ENCODE results near the gene PXK.
A peak's percentile ranks its signal among the peaks of the same experiment; 100 is the strongest.

The PXK gene

DNA sequence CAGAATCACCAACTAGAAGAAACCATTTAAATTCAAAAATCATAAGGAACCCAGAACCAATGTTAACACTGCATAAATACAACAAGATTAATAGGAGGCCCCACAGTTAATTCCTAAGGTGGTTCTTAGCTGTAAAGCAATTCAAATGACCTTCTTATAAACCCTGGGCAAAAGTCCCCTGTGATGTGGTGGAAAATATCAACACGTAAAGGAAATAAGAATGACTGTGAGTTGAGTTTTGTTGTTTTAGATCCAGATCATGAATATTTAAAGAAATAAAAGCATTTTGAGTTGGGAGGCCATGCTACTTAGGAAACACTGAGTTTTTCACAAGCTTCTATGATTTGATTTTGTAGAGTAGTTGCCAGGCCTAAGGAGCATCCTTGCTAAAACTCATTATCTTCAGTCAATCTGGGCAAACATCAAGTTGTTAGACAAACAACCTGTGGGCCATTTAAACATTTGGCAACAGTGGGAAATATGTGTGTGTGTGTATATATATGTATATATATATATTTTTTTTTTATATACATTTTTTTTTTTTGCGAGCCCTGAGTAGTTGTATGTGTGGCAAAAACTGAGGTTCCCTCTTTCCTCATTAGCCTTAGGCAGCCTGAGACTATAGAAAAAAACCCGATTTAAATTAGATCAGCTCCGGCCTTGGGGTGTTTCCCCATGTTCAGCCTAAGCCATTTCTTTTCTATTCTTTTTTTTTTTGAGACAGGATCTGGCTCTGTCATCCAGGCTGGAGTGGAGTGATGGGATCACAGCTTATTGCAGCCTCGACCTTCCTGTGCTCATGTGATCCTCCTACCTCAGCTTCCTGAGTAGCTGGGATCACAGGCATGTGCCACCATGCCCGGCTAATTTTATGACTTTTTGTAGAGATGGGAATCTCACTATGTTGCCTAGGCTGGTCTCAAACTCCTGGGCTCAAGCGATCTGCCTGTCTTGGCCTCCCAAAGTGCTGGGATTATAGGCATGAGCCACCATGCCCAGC lies 8.0 kb upstream of the PXK start:
- H3K4me1 ChIP-seq (ENCODE audit: control insufficient read depth in 1 of 2, insufficient read depth in 2 of 2, low read length in 2 of 2): peaks cover 0 to 4% of the 10 kb centered on the region in 2 donors
- H3K9me3 ChIP-seq (ENCODE audit: control insufficient read depth in 1 of 2, low read length in 2 of 2): no peaks in the 10 kb centered on the region
- no peak overlapping the region for H3K4me3 ChIP-seq (ENCODE audit: low read depth in 1 of 2, low read length in 2 of 2)
- no peaks in the 10 kb centered on the region for H3K27me3 ChIP-seq (ENCODE audit: low read depth, low read length)
- H3K36me3 ChIP-seq (ENCODE audit: control insufficient read depth in 1 of 2, insufficient read depth in 2 of 2, low read length in 2 of 2): no peaks in the 10 kb centered on the region
- peak overlapping the region; percentile 30 for H3K27ac ChIP-seq (ENCODE audit: low read length)

DNA sequence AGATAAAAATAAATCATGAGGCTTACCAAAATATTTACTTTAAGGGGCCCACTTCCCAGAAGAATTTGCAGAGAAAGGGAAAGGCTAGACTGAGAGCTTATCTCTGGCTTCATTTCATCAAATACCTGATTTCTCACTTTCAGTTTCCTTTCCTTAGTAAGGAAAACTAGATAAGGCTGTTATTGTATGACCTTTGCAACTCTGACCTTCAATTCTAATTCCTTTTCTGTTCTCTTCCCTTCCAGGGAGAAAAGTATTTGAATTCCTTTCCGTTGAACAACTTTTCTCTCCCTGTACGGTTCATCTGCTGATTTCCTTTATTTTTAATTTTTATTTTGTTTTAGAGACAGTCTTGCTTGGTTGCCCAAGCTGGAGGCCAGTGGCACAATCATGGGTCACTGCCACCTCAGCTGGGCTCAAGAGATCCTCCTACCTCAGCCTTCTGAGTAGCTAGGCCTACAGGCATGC lies 7.1 kb upstream of the PXK start:
- no peaks in the 10 kb centered on the region for H3K36me3 ChIP-seq (ENCODE audit: control insufficient read depth in 1 of 2, insufficient read depth in 2 of 2, low read length in 2 of 2)
- H3K4me1 ChIP-seq (ENCODE audit: control insufficient read depth in 1 of 2, insufficient read depth in 2 of 2, low read length in 2 of 2): peaks cover 0 to 4% of the 10 kb centered on the region in 2 donors
- no peaks in the 10 kb centered on the region for H3K27me3 ChIP-seq (ENCODE audit: low read depth, low read length)
- no peak overlapping the region for H3K4me3 ChIP-seq (ENCODE audit: low read depth in 1 of 2, low read length in 2 of 2)
- peak overlapping the region; percentile 30 for H3K27ac ChIP-seq (ENCODE audit: low read length)
- H3K9me3 ChIP-seq (ENCODE audit: control insufficient read depth in 1 of 2, low read length in 2 of 2): no peaks in the 10 kb centered on the region

DNA sequence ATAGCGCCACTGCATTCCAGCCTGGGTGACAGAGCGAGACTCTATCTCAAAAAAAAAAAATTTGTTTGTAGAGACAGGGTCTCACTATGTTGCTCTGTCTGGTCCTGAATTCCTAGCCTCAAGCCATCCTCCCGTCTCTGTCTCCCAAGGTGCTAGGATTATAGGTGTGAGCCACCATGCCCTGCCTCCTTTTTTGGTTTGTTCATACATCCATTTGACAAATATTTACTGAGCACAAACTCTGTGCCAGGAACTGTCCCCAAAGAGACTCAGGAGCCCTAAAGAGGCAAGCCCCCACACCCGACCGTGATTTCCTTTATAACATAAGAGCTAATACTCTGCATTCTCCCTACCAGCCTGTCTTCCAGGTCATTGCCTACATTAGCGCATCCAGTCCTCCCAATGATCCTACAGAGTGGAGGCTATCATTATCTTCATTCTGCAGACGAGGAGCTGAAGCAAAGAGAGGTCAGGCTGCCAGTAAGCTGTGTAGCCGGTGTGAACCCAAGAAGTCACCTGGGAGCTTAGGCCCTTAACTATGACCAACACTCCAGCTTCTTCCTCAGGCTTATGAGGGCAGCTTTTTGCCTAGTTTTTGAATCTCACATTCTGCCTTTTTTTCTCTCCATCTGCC lies 6.3 kb upstream of the PXK start:
- Histone ChIP-seq H3K4me3 (ENCODE audit: low read depth in 1 of 2, low read length in 2 of 2) (no peak overlapping the region), H3K4me1 (ENCODE audit: control insufficient read depth in 1 of 2, insufficient read depth in 2 of 2, low read length in 2 of 2) (peaks cover 0 to 4% of the 10 kb centered on the region in 2 donors), H3K9me3 (ENCODE audit: control insufficient read depth in 1 of 2, low read length in 2 of 2) (no peaks in the 10 kb centered on the region), H3K27me3 (ENCODE audit: low read depth, low read length) (no peaks in the 10 kb centered on the region), H3K36me3 (ENCODE audit: control insufficient read depth in 1 of 2, insufficient read depth in 2 of 2, low read length in 2 of 2) (no peaks in the 10 kb centered on the region), H3K27ac (ENCODE audit: low read length) (no peak overlapping the region)

GRCh38 chr3:58329150-58329921 lies 3.4 kb upstream of the PXK start:
- H3K4me1 ChIP-seq (ENCODE audit: control insufficient read depth in 1 of 2, insufficient read depth in 2 of 2, low read length in 2 of 2): peaks cover 3 to 17% of the 10 kb centered on the region in 2 donors
- no peaks in the 10 kb centered on the region for H3K27me3 ChIP-seq (ENCODE audit: low read depth, low read length)
- no peak overlapping the region for H3K4me3 ChIP-seq (ENCODE audit: low read depth in 1 of 2, low read length in 2 of 2)
- H3K9me3 ChIP-seq (ENCODE audit: control insufficient read depth in 1 of 2, low read length in 2 of 2): no peaks in the 10 kb centered on the region
- no peaks in the 10 kb centered on the region for H3K36me3 ChIP-seq (ENCODE audit: control insufficient read depth in 1 of 2, insufficient read depth in 2 of 2, low read length in 2 of 2)
- no peak overlapping the region for H3K27ac ChIP-seq (ENCODE audit: low read length)

DNA sequence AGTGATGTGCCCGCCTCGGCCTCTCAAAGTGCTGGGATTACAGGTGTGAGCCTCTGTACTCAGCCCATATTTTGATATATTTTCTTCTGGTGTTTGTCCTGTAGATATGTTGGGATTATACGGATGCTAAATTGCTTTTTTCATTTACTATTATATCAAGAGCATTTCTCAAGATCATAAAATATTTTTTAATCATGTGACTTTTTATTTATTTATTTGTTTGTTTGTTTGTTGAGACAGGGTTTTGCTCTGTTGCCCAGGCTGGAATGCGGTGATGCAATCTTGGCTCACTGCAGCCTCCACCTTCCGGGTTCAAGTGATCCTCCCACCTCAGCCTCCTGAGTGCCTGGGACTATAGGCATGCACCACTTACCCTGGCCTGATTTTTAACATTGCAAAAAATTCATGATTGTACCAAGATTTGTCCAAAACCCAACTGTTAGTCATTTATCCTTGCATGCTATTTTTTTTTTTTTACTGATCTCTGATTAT lies 2.7 kb upstream of the PXK start:
- Histone ChIP-seq H3K27ac (ENCODE audit: low read length) (no peak overlapping the region), H3K27me3 (ENCODE audit: low read depth, low read length) (no peaks in the 10 kb centered on the region)

DNA sequence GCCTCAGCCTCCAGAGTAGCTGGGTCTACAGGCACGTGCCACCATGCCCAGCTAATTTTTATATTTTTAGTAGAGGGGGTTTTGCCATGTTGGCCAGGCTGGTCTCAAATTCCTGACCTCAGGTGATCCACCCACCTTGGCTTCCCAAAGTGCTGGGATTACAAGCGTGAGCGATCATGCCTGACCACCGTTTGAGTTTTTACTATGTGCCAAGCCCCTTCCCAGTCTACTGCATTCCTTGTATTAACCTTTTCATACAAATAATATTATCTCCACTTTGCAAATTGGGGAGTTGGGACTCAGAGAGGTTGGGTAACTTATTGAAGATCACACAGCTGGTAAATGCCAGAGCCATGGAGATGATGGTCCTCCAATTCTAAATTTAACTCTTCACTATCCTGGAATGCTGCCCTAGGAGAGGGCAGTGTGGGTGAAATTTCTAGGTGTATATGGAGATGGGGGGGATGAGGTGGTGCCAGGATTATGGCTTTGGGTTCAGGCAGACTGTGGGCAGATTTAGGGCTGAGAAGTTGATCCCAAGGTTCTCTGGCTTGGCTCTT lies 1.0 kb upstream of the PXK start:
- Histone ChIP-seq H3K4me1 (ENCODE audit: control insufficient read depth in 1 of 2, insufficient read depth in 2 of 2, low read length in 2 of 2) (peaks cover 6 to 24% of the 10 kb centered on the region in 2 donors), H3K27ac (ENCODE audit: low read length) (no peak overlapping the region), H3K36me3 (ENCODE audit: control insufficient read depth in 1 of 2, insufficient read depth in 2 of 2, low read length in 2 of 2) (no peaks in the 10 kb centered on the region), H3K4me3 (ENCODE audit: low read depth in 1 of 2, low read length in 2 of 2) (peak overlapping the region; percentile 62 to 86), H3K27me3 (ENCODE audit: low read depth, low read length) (no peaks in the 10 kb centered on the region), H3K9me3 (ENCODE audit: control insufficient read depth in 1 of 2, low read length in 2 of 2) (no peaks in the 10 kb centered on the region)

More for the DNA sequence above, 2.7 kb upstream of the PXK start:
- Histone ChIP-seq H3K4me1 (ENCODE audit: control insufficient read depth in 1 of 2, insufficient read depth in 2 of 2, low read length in 2 of 2) (peaks cover 6 to 24% of the 10 kb centered on the region in 2 donors), H3K4me3 (ENCODE audit: low read depth in 1 of 2, low read length in 2 of 2) (no peak overlapping the region), H3K36me3 (ENCODE audit: control insufficient read depth in 1 of 2, insufficient read depth in 2 of 2, low read length in 2 of 2) (no peaks in the 10 kb centered on the region), H3K9me3 (ENCODE audit: control insufficient read depth in 1 of 2, low read length in 2 of 2) (no peaks in the 10 kb centered on the region)

DNA sequence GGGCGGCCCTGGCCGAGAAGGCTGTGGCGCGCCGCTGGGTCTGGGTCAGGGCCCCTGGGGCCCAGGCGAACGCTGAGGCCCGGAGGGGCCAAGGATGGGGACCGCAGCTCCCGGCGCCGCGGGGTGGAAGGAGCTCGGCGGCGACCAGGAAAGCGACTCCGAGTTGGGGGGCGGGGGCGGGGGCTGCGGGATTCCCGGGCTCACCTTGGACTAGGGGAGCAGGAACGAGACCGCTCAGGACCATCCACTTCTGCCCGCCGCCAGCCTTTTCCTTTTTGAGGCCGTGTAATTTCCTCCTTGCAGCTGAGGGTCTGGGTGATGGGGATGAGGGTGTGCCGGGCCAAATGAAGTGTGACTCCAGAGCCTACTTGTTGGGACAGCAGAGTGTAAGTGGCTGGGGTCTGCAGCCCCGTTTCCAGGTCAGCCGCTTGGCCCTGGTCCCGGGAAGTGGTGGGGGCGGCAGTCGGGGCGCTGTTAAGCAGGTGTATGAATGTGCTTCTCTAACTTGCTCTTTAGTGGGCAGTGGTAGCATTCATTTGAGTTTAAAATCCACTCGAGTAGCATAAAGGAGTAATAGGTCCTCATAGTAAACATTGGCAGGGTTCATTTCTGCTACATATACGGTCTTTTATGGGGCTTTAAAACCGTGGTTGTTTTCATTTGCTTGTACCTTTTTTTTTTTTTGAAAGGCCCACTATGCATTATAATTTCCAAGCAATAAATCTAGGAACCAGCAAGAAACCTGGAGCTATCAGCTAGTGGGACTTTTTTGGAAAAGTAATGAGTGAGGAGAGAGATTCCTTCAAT lies 717 bp downstream of the PXK start:
- Histone ChIP-seq H3K27me3 (ENCODE audit: low read depth, low read length) (no peaks in the 10 kb centered on the region), H3K27ac (ENCODE audit: low read length) (peak overlapping the region; percentile 53), H3K4me1 (ENCODE audit: control insufficient read depth in 1 of 2, insufficient read depth in 2 of 2, low read length in 2 of 2) (peaks cover 6 to 24% of the 10 kb centered on the region in 2 donors), H3K4me3 (ENCODE audit: low read depth in 1 of 2, low read length in 2 of 2) (peak overlapping the region; percentile 71 to 86), H3K36me3 (ENCODE audit: control insufficient read depth in 1 of 2, insufficient read depth in 2 of 2, low read length in 2 of 2) (no peaks in the 10 kb centered on the region), H3K9me3 (ENCODE audit: control insufficient read depth in 1 of 2, low read length in 2 of 2) (no peaks in the 10 kb centered on the region)

- no peaks in the 10 kb centered on the region for H3K9me3 ChIP-seq (ENCODE audit: control insufficient read depth in 1 of 2, low read length in 2 of 2)
- peak overlapping the region; percentile 71 to 86 for H3K4me3 ChIP-seq (ENCODE audit: low read depth in 1 of 2, low read length in 2 of 2)
- no peaks in the 10 kb centered on the region for H3K27me3 ChIP-seq (ENCODE audit: low read depth, low read length)
- H3K27ac ChIP-seq (ENCODE audit: low read length): peak overlapping the region; percentile 53
- no peaks in the 10 kb centered on the region for H3K36me3 ChIP-seq (ENCODE audit: control insufficient read depth in 1 of 2, insufficient read depth in 2 of 2, low read length in 2 of 2)
- peaks cover 6 to 24% of the 10 kb centered on the region in 2 donors for H3K4me1 ChIP-seq (ENCODE audit: control insufficient read depth in 1 of 2, insufficient read depth in 2 of 2, low read length in 2 of 2)
Observed at GRCh38 chr3:58334013-58334321, 1.3 kb downstream of the PXK start.

- Histone ChIP-seq H3K27ac (ENCODE audit: low read length) (peak overlapping the region; percentile 53), H3K4me1 (ENCODE audit: control insufficient read depth in 1 of 2, insufficient read depth in 2 of 2, low read length in 2 of 2) (peaks cover 6 to 24% of the 10 kb centered on the region in 2 donors), H3K27me3 (ENCODE audit: low read depth, low read length) (no peaks in the 10 kb centered on the region), H3K9me3 (ENCODE audit: control insufficient read depth in 1 of 2, low read length in 2 of 2) (no peaks in the 10 kb centered on the region), H3K36me3 (ENCODE audit: control insufficient read depth in 1 of 2, insufficient read depth in 2 of 2, low read length in 2 of 2) (no peaks in the 10 kb centered on the region), H3K4me3 (ENCODE audit: low read depth in 1 of 2, low read length in 2 of 2) (peak overlapping the region; percentile 71 to 86)
Observed at GRCh38 chr3:58334506-58334884, 1.8 kb downstream of the PXK start.

GRCh38 chr3:58335652-58335947 lies 2.9 kb downstream of the PXK start:
- Histone ChIP-seq H3K27ac (ENCODE audit: low read length) (peak overlapping the region; percentile 53), H3K9me3 (ENCODE audit: control insufficient read depth in 1 of 2, low read length in 2 of 2) (no peaks in the 10 kb centered on the region), H3K36me3 (ENCODE audit: control insufficient read depth in 1 of 2, insufficient read depth in 2 of 2, low read length in 2 of 2) (no peaks in the 10 kb centered on the region), H3K27me3 (ENCODE audit: low read depth, low read length) (no peaks in the 10 kb centered on the region), H3K4me3 (ENCODE audit: low read depth in 1 of 2, low read length in 2 of 2) (peak overlapping the region in 1 of 2 donors; percentile 27), H3K4me1 (ENCODE audit: control insufficient read depth in 1 of 2, insufficient read depth in 2 of 2, low read length in 2 of 2) (peaks cover 6 to 24% of the 10 kb centered on the region in 2 donors)
